ENCODE measurements around the gene ZNF165. TPM values are rescaled to one million over a fixed set of nuclear protein-coding genes. Genes with fewer than 3 reads are reported as not detected.

ZNF165 gene
- total and polyA plus RNA-seq, 2 of the 13 experiments (the other 11 are each of a cell fraction or from before 2014, with no cell fraction given) = 0.58 to 8.6 TPM

DNA sequence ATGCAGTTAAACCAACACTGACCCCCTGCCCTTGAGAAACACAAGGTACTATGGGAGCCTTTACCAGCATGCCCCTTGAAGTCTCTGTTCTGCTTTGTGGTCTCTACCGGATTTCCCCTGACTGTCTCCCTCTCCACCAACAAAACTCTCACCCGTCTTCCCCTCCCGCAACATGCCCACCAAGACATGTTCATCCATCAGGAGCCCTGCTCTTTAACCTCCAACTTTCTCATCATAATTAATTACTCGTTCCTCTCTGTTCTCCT lies 1.1 kb downstream of the ZNF165 start:
- Histone ChIP-seq H3K4me3 (replicated peaks in 1 of 3; ENCODE audit: insufficient read depth in 1 of 3, low read depth in 2 of 3, low read length in 3 of 3) (peak overlapping the region; percentile 77 to 89 (median 87)), H3K9me3 (ENCODE audit: low read length) (no peaks in the 10 kb centered on the region), H3K27me3 (ENCODE audit: control insufficient read depth in 1 of 2, insufficient read depth in 2 of 2, low read length in 2 of 2) (no peaks in the 10 kb centered on the region; a peak in 1 of 5 replicates), H3K36me3 (replicated peaks in 1 of 2; ENCODE audit: control insufficient read depth in 1 of 2, insufficient read depth in 2 of 2, low read length in 2 of 2) (peaks cover 2 to 11% of the 10 kb centered on the region in 2 experiments; a peak in 2 of 5 replicates), H3K4me2 (ENCODE audit: low read depth, low read length) (peak overlapping the region; percentile 94), H3K79me2 (ENCODE audit: insufficient read depth, low read length) (peaks cover 11% of the 10 kb centered on the region), H2AFZ (ENCODE audit: low read length) (peak overlapping the region; percentile 97), H3K9ac (ENCODE audit: insufficient read depth, low read depth, low read length) (peak overlapping the region; percentile 83), H3K4me1 (ENCODE audit: insufficient read depth, low read length) (peaks cover 34% of the 10 kb centered on the region), H4K20me1 (ENCODE audit: insufficient read depth, low read length) (no peaks in the 10 kb centered on the region), H3K27ac (ENCODE audit: extremely low read length, insufficient read depth, low read length) (peak overlapping the region; percentile 78)
- ChIA-PET CTCF (ENCODE audit: low intra/inter-chr PET ratio, low total read pairs) (no interaction called here), POLR2A (no interaction called here)
- intact Hi-C loops (cut with micrococcal nuclease; ENCODE audit: unreplicated experiment) (loop anchor here (2.0 to 10.0 kb wide), 3 partner anchors 177 to 903 kb away; a partner anchor contains a TSS), in situ Hi-C loops (cut with HindIII; ENCODE audit: extremely low pct_ligation_motif_present, low pct_unique_long_range_greater_than_20kb) (no loop called here)
- FAIRE-seq (no peak), ATAC-seq (peak; percentile 3; the same call in 2 of the 3 replicates), DNase-seq (ENCODE audit: low spot score) (no peak)
- BruUV-seq (replicated peaks) = no TSS peak
- 0 out of 2 replicates have a peak, but pooled peaks have one; percentile 10 for TF ChIP-seq ZNF451 (CRISPR knock-in tag; IDR thresholded peaks at IDR 0.05)
- TF ChIP-seq ZNF552 (CRISPR knock-in tag; IDR thresholded peaks at IDR 0.05; ENCODE audit: borderline replicate concordance) = no peak
- WGBS (ENCODE audit: low lambda C conversion rate) = 43% methylated on average over 4 of the region's 4 CpGs

DNA sequence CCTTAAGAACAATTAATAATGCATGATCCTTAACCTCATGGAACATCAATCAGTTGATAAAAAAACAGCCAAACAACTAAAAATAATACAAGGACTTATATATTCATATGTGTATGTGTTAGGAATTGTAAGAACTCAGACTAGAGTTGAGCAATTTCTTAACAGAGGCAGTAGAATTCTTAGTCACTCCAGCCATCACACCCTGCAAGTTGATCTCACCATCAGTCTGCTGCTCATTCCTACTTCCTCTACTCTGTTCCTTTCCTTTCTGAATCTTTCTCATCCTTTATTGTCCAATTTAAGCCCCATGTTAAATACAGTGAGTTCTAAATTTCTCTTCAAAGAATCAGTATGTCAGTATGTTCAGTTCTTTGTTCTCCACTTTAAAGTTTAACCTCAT lies 2.6 kb downstream of the ZNF165 start:
- ChIA-PET CTCF (ENCODE audit: low intra/inter-chr PET ratio, low total read pairs) (no interaction called here), POLR2A (no interaction called here)
- Histone ChIP-seq H3K27me3 (ENCODE audit: control insufficient read depth in 1 of 2, insufficient read depth in 2 of 2, low read length in 2 of 2) (no peaks in the 10 kb centered on the region; a peak in 1 of 5 replicates), H3K4me3 (replicated peaks in 1 of 3; ENCODE audit: insufficient read depth in 1 of 3, low read depth in 2 of 3, low read length in 3 of 3) (no peak overlapping the region), H3K79me2 (ENCODE audit: insufficient read depth, low read length) (peaks cover 11% of the 10 kb centered on the region), H3K9me3 (ENCODE audit: low read length) (no peaks in the 10 kb centered on the region), H3K9ac (ENCODE audit: insufficient read depth, low read depth, low read length) (no peak overlapping the region), H4K20me1 (ENCODE audit: insufficient read depth, low read length) (no peaks in the 10 kb centered on the region), H3K36me3 (replicated peaks in 1 of 2; ENCODE audit: control insufficient read depth in 1 of 2, insufficient read depth in 2 of 2, low read length in 2 of 2) (peaks cover 2 to 17% of the 10 kb centered on the region in 2 experiments; a peak in 3 of 5 replicates), H2AFZ (ENCODE audit: low read length) (no peak overlapping the region), H3K4me1 (ENCODE audit: insufficient read depth, low read length) (peaks cover 34% of the 10 kb centered on the region), H3K4me2 (ENCODE audit: low read depth, low read length) (no peak overlapping the region), H3K27ac (ENCODE audit: extremely low read length, insufficient read depth, low read length) (no peak overlapping the region)
- ATAC-seq (no peak), FAIRE-seq (no peak), DNase-seq (ENCODE audit: low spot score) (no peak)
- in situ Hi-C loops (cut with HindIII; ENCODE audit: extremely low pct_ligation_motif_present, low pct_unique_long_range_greater_than_20kb) (no loop called here), intact Hi-C loops (cut with micrococcal nuclease; ENCODE audit: unreplicated experiment) (loop anchor here (5.0 to 10.0 kb wide), 2 partner anchors 178 to 276 kb away; a partner anchor contains a TSS)
- BruUV-seq (replicated peaks) = no TSS peak
- TF ChIP-seq SETDB1 (CRISPR knock-in tag; IDR thresholded peaks at IDR 0.05; ENCODE audit: borderline replicate concordance) (no peak), ZNF850 (CRISPR knock-in tag; conservative IDR thresholded peaks at IDR 0.05) (no peak), ZNF274 (CRISPR knock-in tag; IDR thresholded peaks at IDR 0.05) (no peak), ZSCAN22 (CRISPR knock-in tag; IDR thresholded peaks at IDR 0.05) (no peak), ZNF441 (CRISPR knock-in tag; IDR thresholded peaks at IDR 0.05; ENCODE audit: borderline replicate concordance) (no peak), ZNF883 (CRISPR knock-in tag; IDR thresholded peaks at IDR 0.05; ENCODE audit: not compliant biosample characterization) (no peak)
- TF ChIP-seq, protein P1, sequence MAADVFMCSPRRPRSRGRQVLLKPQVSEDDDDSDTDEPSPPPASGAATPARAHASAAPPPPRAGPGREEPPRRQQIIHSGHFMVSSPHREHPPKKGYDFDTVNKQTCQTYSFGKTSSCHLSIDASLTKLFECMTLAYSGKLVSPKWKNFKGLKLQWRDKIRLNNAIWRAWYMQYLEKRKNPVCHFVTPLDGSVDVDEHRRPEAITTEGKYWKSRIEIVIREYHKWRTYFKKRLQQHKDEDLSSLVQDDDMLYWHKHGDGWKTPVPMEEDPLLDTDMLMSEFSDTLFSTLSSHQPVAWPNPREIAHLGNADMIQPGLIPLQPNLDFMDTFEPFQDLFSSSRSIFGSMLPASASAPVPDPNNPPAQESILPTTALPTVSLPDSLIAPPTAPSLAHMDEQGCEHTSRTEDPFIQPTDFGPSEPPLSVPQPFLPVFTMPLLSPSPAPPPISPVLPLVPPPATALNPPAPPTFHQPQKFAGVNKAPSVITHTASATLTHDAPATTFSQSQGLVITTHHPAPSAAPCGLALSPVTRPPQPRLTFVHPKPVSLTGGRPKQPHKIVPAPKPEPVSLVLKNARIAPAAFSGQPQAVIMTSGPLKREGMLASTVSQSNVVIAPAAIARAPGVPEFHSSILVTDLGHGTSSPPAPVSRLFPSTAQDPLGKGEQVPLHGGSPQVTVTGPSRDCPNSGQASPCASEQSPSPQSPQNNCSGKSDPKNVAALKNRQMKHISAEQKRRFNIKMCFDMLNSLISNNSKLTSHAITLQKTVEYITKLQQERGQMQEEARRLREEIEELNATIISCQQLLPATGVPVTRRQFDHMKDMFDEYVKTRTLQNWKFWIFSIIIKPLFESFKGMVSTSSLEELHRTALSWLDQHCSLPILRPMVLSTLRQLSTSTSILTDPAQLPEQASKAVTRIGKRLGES (CRISPR knock-in tag; IDR thresholded peaks at IDR 0.05; ENCODE audit: borderline replicate concordance) = no peak
- TF ChIP-seq, protein P2, sequence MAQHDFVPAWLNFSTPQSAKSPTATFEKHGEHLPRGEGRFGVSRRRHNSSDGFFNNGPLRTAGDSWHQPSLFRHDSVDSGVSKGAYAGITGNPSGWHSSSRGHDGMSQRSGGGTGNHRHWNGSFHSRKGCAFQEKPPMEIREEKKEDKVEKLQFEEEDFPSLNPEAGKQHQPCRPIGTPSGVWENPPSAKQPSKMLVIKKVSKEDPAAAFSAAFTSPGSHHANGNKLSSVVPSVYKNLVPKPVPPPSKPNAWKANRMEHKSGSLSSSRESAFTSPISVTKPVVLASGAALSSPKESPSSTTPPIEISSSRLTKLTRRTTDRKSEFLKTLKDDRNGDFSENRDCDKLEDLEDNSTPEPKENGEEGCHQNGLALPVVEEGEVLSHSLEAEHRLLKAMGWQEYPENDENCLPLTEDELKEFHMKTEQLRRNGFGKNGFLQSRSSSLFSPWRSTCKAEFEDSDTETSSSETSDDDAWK (CRISPR knock-in tag; IDR thresholded peaks at IDR 0.05) = no peak
- TF ChIP-seq, protein P3, sequence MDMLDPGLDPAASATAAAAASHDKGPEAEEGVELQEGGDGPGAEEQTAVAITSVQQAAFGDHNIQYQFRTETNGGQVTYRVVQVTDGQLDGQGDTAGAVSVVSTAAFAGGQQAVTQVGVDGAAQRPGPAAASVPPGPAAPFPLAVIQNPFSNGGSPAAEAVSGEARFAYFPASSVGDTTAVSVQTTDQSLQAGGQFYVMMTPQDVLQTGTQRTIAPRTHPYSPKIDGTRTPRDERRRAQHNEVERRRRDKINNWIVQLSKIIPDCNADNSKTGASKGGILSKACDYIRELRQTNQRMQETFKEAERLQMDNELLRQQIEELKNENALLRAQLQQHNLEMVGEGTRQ (IDR thresholded peaks at IDR 0.05; ENCODE audit: low read depth, low read length) = no peak
- TF ChIP-seq, protein P3 (CRISPR knock-in tag; IDR thresholded peaks at IDR 0.05; ENCODE audit: borderline replicate concordance) = no peak

All from HepG2 (cell line).